KMS-11 (cell line): Measurements from ENCODE around the gene KIAA1328.

ENCODE experiments used
- H2AFZ ChIP-seq: fragments of 200-600 bp; sonication (generic); 2 replicates; pipeline ENCODE4 v1.6.1; 2016; ENCODE audit warnings: antibody characterized with exemption, mixed run types, low read depth
- H3K27ac ChIP-seq: fragments of 200-600 bp; sonication (generic); 2 replicates; pipeline ENCODE4 v1.6.1; 2016; ENCODE audit warnings: mild to moderate bottlenecking, mixed run types
- H3K27me3 ChIP-seq: fragments of 200-600 bp; sonication (generic); 2 replicates; pipeline ENCODE4 v1.6.1; 2017; ENCODE audit warnings: mild to moderate bottlenecking, low read depth, mixed run types, moderate library complexity; ENCODE audit not compliant: insufficient read depth
- H3K36me3 ChIP-seq: fragments of 200-600 bp; sonication (generic); 2 replicates; pipeline ENCODE4 v1.6.1; 2017; ENCODE audit warnings: mild to moderate bottlenecking, mixed run types; ENCODE audit not compliant: insufficient read depth
- H3K4me1 ChIP-seq: fragments of 200-600 bp; sonication (generic); 2 replicates; pipeline ENCODE4 v1.6.1; 2016; ENCODE audit warnings: mild to moderate bottlenecking, low read depth, mixed run types; ENCODE audit not compliant: poor library complexity, severe bottlenecking
- H3K4me2 ChIP-seq: fragments of 200-600 bp; sonication (generic); 2 replicates; pipeline ENCODE4 v1.7.0; 2016; ENCODE audit warnings: mild to moderate bottlenecking, mixed run types
- H3K4me3 ChIP-seq: fragments of 200-600 bp; sonication (generic); IDR thresholded peaks from 2 replicates; pipeline ENCODE4 v1.6.1; 2017; ENCODE audit warnings: low read depth, low read length, mixed read lengths; ENCODE audit not compliant: insufficient read depth
- H3K79me2 ChIP-seq: fragments of 200-600 bp; sonication (generic); 2 replicates; pipeline ENCODE4 v1.6.1; 2016; ENCODE audit warnings: low read depth, mixed run types; ENCODE audit not compliant: insufficient read depth
- H3K9ac ChIP-seq: fragments of 200-600 bp; sonication (generic); 2 replicates; pipeline ENCODE4 v1.6.1; 2016; ENCODE audit warnings: mild to moderate bottlenecking, mixed run types
- H4K20me1 ChIP-seq: fragments of 200-600 bp; sonication (generic); 2 replicates; pipeline ENCODE4 v1.6.1; 2016; ENCODE audit warnings: mild to moderate bottlenecking, mixed run types; ENCODE audit not compliant: insufficient read depth
- TF ChIP-seq, protein P1 (sequence below): fragments of 200-600 bp; sonication (generic); conservative IDR thresholded peaks from 2 replicates; pipeline ENCODE4 v1.6.1; 2017; ENCODE audit warnings: low read depth, mild to moderate bottlenecking, antibody characterized with exemption, low read length, moderate library complexity, mixed read lengths

The KIAA1328 gene

DNA sequence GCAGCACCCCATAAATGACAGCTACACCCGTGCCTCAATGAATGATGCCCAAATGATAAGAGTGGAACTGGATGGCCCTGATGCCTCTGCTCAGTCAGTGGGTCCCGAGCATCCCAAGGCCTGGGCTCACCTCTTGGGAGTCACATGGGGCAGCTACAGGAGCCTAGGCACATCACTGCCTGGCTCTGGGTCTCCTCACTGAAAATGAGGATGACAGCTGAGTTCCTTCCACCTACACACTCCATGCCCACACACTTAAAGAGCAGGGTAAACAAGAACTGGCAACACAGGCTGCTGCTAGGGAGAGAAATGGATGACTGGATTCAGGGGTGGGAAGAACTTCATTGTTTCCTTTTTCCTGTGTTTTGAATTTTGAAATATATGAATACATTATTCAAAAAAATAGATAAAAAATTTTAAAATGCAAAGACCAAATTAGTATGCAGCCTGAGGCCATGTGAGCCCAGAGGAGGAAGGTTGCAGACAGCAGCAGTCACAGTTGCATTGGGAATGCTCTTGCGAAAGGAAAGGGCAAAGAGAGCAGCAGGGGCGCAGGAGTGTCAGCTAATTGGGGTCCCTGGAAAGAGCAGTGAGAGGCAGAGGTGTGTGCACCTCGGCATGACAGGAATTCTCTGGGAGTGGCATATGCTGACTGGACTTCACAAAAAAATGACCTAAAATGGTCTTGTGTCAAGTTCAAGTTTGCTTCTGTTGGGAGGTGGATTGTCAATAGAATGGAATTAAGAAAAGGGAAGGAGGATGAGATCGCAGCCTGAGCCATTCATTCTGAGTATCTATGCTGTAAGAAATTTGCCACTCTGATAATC is 409.6 kb downstream of the KIAA1328 start:
- H3K4me1 ChIP-seq, result no peaks in the 10 kb centered on the region
- H3K27ac ChIP-seq, result no peak overlapping the region
- H3K9ac ChIP-seq, result no peak overlapping the region
- H2AFZ ChIP-seq, result no peak overlapping the region
- no peak overlapping the region for H3K4me2 ChIP-seq
- TF ChIP-seq, protein P1, sequence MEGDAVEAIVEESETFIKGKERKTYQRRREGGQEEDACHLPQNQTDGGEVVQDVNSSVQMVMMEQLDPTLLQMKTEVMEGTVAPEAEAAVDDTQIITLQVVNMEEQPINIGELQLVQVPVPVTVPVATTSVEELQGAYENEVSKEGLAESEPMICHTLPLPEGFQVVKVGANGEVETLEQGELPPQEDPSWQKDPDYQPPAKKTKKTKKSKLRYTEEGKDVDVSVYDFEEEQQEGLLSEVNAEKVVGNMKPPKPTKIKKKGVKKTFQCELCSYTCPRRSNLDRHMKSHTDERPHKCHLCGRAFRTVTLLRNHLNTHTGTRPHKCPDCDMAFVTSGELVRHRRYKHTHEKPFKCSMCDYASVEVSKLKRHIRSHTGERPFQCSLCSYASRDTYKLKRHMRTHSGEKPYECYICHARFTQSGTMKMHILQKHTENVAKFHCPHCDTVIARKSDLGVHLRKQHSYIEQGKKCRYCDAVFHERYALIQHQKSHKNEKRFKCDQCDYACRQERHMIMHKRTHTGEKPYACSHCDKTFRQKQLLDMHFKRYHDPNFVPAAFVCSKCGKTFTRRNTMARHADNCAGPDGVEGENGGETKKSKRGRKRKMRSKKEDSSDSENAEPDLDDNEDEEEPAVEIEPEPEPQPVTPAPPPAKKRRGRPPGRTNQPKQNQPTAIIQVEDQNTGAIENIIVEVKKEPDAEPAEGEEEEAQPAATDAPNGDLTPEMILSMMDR, result no peak
- H3K4me3 ChIP-seq, result no peak overlapping the region
- H3K27me3 ChIP-seq, result no peaks in the 10 kb centered on the region
- H3K36me3 ChIP-seq, result no peaks in the 10 kb centered on the region
- no peaks in the 10 kb centered on the region for H3K79me2 ChIP-seq
- H4K20me1 ChIP-seq, result no peaks in the 10 kb centered on the region

DNA sequence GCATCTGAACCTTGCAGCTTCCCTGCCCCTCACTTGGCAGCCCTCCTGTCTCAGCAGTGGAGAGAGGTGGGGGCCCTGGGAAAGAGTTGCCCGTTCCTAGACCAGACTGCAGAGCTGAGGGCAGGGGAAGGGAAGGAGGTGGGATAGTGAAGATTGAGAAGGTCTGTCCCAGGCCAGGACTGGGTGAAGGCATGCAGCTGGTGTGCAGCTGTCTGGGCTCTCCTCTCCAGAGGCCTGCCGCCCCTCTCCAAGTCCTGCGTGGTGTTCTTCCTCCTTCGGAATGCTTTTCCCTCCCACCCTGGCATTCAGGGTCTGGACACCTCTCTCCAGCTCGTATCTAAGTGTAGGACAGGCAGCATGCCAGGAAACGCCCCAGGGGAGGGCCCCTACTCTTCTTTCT is 413.2 kb downstream of the KIAA1328 start:
- Histone ChIP-seq H3K27me3 (no peaks in the 10 kb centered on the region), H3K4me3 (no peak overlapping the region), H4K20me1 (no peaks in the 10 kb centered on the region), H2AFZ (no peak overlapping the region), H3K9ac (no peak overlapping the region), H3K79me2 (no peaks in the 10 kb centered on the region), H3K36me3 (no peaks in the 10 kb centered on the region), H3K4me1 (no peaks in the 10 kb centered on the region), H3K27ac (no peak overlapping the region), H3K4me2 (no peak overlapping the region)
- TF ChIP-seq, protein P1, result no peak

DNA sequence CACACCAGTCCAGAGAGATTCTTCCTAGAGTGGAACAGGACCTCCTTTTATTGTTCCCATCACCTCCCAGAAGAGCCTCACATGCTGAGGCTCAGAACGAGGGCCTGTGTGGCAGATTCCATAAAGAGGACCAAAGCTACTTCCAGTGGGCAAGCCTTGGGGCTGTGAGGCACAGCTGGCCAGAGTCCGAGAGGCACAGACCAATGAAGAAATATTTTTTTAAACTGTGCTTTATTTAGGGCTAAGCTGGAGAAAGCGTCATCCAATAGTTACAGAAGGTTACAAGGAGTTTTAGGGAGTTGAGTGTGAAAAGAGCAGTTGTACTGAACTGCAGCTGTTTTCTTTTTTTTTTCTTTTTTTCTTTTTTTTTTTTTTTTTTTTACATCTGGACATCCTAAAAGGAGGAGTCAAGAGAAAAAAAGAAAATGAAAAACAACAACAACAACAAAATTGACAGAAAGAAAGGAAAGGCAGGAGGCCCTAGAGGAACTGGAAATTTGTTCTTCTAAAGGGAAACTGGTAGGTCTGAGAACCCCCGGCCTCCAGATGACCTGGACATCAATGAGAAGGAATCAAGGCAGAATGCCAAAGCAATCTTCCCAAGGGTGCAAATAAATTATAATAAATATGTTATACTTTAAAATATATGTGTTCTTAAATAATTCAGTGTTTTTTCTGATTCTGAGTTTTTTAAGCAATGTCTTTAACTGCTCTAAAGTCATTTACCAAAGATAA is 414.1 kb downstream of the KIAA1328 start:
- Histone ChIP-seq H3K27ac (no peak overlapping the region), H3K4me1 (no peaks in the 10 kb centered on the region), H3K4me3 (no peak overlapping the region), H2AFZ (no peak overlapping the region), H3K36me3 (no peaks in the 10 kb centered on the region), H3K4me2 (no peak overlapping the region), H3K9ac (no peak overlapping the region), H4K20me1 (no peaks in the 10 kb centered on the region), H3K79me2 (no peaks in the 10 kb centered on the region), H3K27me3 (no peaks in the 10 kb centered on the region)
- TF ChIP-seq, protein P1, result no peak

DNA sequence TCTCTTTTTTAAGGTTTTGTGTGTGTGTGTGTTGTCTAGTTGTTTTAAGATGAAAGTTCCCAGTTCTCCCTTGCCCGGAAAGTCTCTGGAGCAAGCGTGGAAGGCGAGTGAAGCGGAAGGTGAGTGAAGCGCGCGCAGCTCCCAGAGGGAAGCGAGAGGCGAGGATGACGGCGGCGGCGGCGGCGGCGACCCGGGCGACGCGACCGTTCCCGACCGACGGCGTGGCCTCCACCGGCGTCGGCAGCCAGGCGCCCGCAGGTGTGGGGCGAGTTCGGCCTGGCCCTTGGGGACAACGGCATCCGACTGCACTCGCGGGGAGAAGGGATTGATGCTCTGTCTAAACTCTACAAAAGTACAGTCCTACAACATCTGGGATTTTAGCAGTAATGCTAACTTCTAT is 414.8 kb downstream of the KIAA1328 start:
- Histone ChIP-seq H3K36me3 (no peaks in the 10 kb centered on the region), H3K27me3 (no peaks in the 10 kb centered on the region), H4K20me1 (no peaks in the 10 kb centered on the region), H3K4me3 (no peak overlapping the region), H3K9ac (no peak overlapping the region), H3K4me1 (no peaks in the 10 kb centered on the region), H3K27ac (no peak overlapping the region), H3K79me2 (no peaks in the 10 kb centered on the region), H3K4me2 (no peak overlapping the region), H2AFZ (no peak overlapping the region)
- TF ChIP-seq, protein P1, result no peak
